Measurements from ENCODE around the gene KCNJ10.

DNA sequence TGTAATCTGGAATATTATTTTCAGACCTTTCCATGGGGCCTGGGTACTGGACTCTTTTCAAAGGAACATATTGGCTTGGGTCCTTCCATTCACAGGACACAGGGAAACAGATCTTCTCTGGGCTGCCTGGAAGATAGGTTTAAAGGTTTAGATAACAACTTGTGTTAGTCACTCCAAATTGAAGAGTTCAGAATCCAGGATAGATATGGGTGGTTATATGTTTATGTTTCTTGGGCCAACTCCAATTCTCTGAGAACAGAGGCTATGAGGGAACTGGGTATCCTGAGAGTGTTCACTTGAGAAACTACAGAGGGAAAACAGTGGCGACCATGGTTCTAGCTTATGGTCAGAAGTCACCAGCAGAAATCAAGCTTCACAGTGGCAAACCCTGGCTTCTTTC lies 29.5 kb downstream of the KCNJ10 start:
- TF ChIP-seq CTCF (IDR thresholded peaks at IDR 0.05) (no peak), POLR2A (IDR thresholded peaks at IDR 0.05) (no peak), EP300 (IDR thresholded peaks at IDR 0.05) (no peak)
